GM18519 (cell line): ENCODE results near the gene POM121L2.
"Not testable (repeated sequence)": the region's sequence is repeated elsewhere in the genome, so short reads cannot be mapped to it uniquely, and the experiment has no call there.

ENCODE experiments used
- ATAC-seq: cut with Tn5 transposase; IDR thresholded peaks from one replicate; pipeline ENCODE4 v1.9.1; 2021; ENCODE audit warnings: mild to moderate bottlenecking, moderate library complexity; ENCODE audit not compliant: unreplicated experiment, low FRiP score

POM121L2 gene

GRCh38 chr6:27267003-27267402, 45.1 kb downstream of the POM121L2 start:
- ATAC-seq: not testable (repeated sequence)

- no peak for ATAC-seq
Observed at GRCh38 chr6:27263886-27264285, 48.2 kb downstream of the POM121L2 start.

- ATAC-seq: no peak
Observed at GRCh38 chr6:27260836-27261375, 51.2 kb downstream of the POM121L2 start.

- ATAC-seq: no peak
Observed at GRCh38 chr6:27260369-27260768, 51.7 kb downstream of the POM121L2 start.
